Measurements from ENCODE around the gene GCNT4. TPM values are rescaled to one million over a fixed set of nuclear protein-coding genes. Genes with fewer than 3 reads are reported as not detected.

GCNT4 gene
- polyA plus RNA-seq, 1 of the 3 experiments (the other 2 are of a cell fraction): 0.02 TPM

GRCh38 chr5:75057561-75057960, 5.2 kb upstream of the GCNT4 start:
- CTCF ChIA-PET: interaction anchor here (1.0 kb wide), 1 partner anchor 9 kb away, joined by 3 read pairs; no protein-coding TSS in a partner anchor
- Histone ChIP-seq H3K27me3 (ENCODE audit: insufficient read depth) (no peaks in the 10 kb centered on the region), H3K36me3 (replicated peaks in 1 of 2; ENCODE audit: control insufficient read depth in 1 of 2, insufficient read depth in 2 of 2, low read length in 1 of 2) (no peaks in the 10 kb centered on the region), H3F3A (replicated peaks; ENCODE audit: insufficient read depth) (no peaks in the 10 kb centered on the region), H3K9me3 (no peaks in the 10 kb centered on the region), H3K27ac (ENCODE audit: low read depth in 2 of 2, low read length in 1 of 2) (no peak overlapping the region), H3K4me2 (no peak overlapping the region), H4K20me1 (ENCODE audit: insufficient read depth) (no peaks in the 10 kb centered on the region), H3K9me2 (no peaks in the 10 kb centered on the region), H2AFZ (ENCODE audit: low read depth) (no peak overlapping the region), H3K4me3 (ENCODE audit: low read depth in 2 of 2, low read length in 1 of 2) (no peak overlapping the region), H3K79me2 (ENCODE audit: insufficient read depth) (no peaks in the 10 kb centered on the region), H3K4me1 (ENCODE audit: control insufficient read depth in 1 of 2, insufficient read depth in 2 of 2, low read depth in 1 of 2, low read length in 1 of 2) (peaks cover 0 to under 1% of the 10 kb centered on the region in 2 experiments; a peak in 2 of 4 replicates), H3K9ac (no peak overlapping the region)
- POLR2A ChIA-PET: no interaction called here
- no peak for DNase-seq
- WGBS (ENCODE audit: low lambda C conversion rate): 4% methylated on average over 2 of the region's 2 CpGs
- TF ChIP-seq RCOR1 (IDR thresholded peaks at IDR 0.05; ENCODE audit: low read length) (no peak), FOSL2 (IDR thresholded peaks at IDR 0.05; ENCODE audit: borderline replicate concordance, low read depth) (no peak), TCF12 (IDR thresholded peaks at IDR 0.05) (no peak), MXI1 (IDR thresholded peaks at IDR 0.05; ENCODE audit: low read depth, low read length) (no peak), USF1 (IDR thresholded peaks at IDR 0.05; ENCODE audit: borderline replicate concordance, low read depth) (no peak), EP300 (IDR thresholded peaks at IDR 0.05; ENCODE audit: borderline replicate concordance in 1 of 2, low read depth in 1 of 2, low read length in 1 of 2) (no peak), NRF1 (IDR thresholded peaks at IDR 0.05; ENCODE audit: low read depth, low read length) (no peak), YY1 (IDR thresholded peaks at IDR 0.05; ENCODE audit: low read depth) (no peak), IRF3 (IDR thresholded peaks at IDR 0.05; ENCODE audit: low read depth, low read length) (no peak), MEF2A (IDR thresholded peaks at IDR 0.05; ENCODE audit: borderline replicate concordance, low read depth) (no peak), ELF1 (IDR thresholded peaks at IDR 0.05) (no peak), RAD21 (IDR thresholded peaks at IDR 0.05; ENCODE audit: low read length) (no peak)

GRCh38 chr5:75055727-75056144, 3.4 kb upstream of the GCNT4 start:
- Histone ChIP-seq H4K20me1 (ENCODE audit: insufficient read depth) (no peaks in the 10 kb centered on the region), H3K79me2 (ENCODE audit: insufficient read depth) (no peaks in the 10 kb centered on the region), H3K9ac (no peak overlapping the region), H3K9me2 (no peaks in the 10 kb centered on the region), H3K27ac (ENCODE audit: low read depth in 2 of 2, low read length in 1 of 2) (no peak overlapping the region), H3K27me3 (ENCODE audit: insufficient read depth) (no peaks in the 10 kb centered on the region), H3K4me1 (ENCODE audit: control insufficient read depth in 1 of 2, insufficient read depth in 2 of 2, low read depth in 1 of 2, low read length in 1 of 2) (peaks cover 0 to 5% of the 10 kb centered on the region in 2 experiments; a peak in 2 of 4 replicates), H2AFZ (ENCODE audit: low read depth) (no peak overlapping the region), H3K9me3 (no peaks in the 10 kb centered on the region), H3K4me2 (no peak overlapping the region), H3F3A (replicated peaks; ENCODE audit: insufficient read depth) (peaks cover 11% of the 10 kb centered on the region), H3K36me3 (replicated peaks in 1 of 2; ENCODE audit: control insufficient read depth in 1 of 2, insufficient read depth in 2 of 2, low read length in 1 of 2) (no peaks in the 10 kb centered on the region), H3K4me3 (ENCODE audit: low read depth in 2 of 2, low read length in 1 of 2) (no peak overlapping the region)
- no CpG with 5 or more reads among the region's 1 CpG for WGBS (ENCODE audit: low lambda C conversion rate)
- POLR2A ChIA-PET: no interaction called here
- CTCF ChIA-PET: interaction anchor here (0.6 to 0.9 kb wide), 2 partner anchors 39 to 137 kb away, joined by 3 read pairs; no protein-coding TSS in a partner anchor
- TF ChIP-seq TAF1 (IDR thresholded peaks at IDR 0.05; ENCODE audit: borderline replicate concordance, low read depth, low read length) (no peak), USF1 (IDR thresholded peaks at IDR 0.05; ENCODE audit: borderline replicate concordance, low read depth) (no peak), POLR2AphosphoS5 (IDR thresholded peaks at IDR 0.05; ENCODE audit: low read depth, low read length) (no peak), GATA2 (CRISPR knock-in tag; IDR thresholded peaks at IDR 0.05) (no peak), FOXJ3 (CRISPR knock-in tag; IDR thresholded peaks at IDR 0.05) (no peak), JUND (IDR thresholded peaks at IDR 0.05) (no peak), TCF12 (IDR thresholded peaks at IDR 0.05) (no peak), EP300 (IDR thresholded peaks at IDR 0.05; ENCODE audit: borderline replicate concordance in 1 of 2, low read depth in 1 of 2, low read length in 1 of 2) (no peak), EZH2phosphoT487 (IDR thresholded peaks at IDR 0.05; ENCODE audit: borderline replicate concordance, low read depth) (no peak), NFIC (IDR thresholded peaks at IDR 0.05; ENCODE audit: borderline replicate concordance) (no peak), RFX5 (IDR thresholded peaks at IDR 0.05; ENCODE audit: low read length) (no peak), RCOR1 (IDR thresholded peaks at IDR 0.05; ENCODE audit: low read length) (no peak), GABPA (IDR thresholded peaks at IDR 0.05; ENCODE audit: low read depth) (no peak)
- DNase-seq: no peak
